Stimulated activated CD4-positive, alpha-beta T cell treated with anti-CD3 and anti-CD28 coated beads, Interleukin-1b, Interleukin-23, amount 100 ng/mL, for 24 hours (primary cell): Measurements from ENCODE around the gene UBE2O.

Experiments used
- DNase-seq, 4 experiments: peaks; one replicate each; pipeline ENCODE4 v3.0.0-alpha.2; 2020; ENCODE audit warnings: low read depth in 4 of 4, low spot score in 1 of 4

UBE2O gene

DNA sequence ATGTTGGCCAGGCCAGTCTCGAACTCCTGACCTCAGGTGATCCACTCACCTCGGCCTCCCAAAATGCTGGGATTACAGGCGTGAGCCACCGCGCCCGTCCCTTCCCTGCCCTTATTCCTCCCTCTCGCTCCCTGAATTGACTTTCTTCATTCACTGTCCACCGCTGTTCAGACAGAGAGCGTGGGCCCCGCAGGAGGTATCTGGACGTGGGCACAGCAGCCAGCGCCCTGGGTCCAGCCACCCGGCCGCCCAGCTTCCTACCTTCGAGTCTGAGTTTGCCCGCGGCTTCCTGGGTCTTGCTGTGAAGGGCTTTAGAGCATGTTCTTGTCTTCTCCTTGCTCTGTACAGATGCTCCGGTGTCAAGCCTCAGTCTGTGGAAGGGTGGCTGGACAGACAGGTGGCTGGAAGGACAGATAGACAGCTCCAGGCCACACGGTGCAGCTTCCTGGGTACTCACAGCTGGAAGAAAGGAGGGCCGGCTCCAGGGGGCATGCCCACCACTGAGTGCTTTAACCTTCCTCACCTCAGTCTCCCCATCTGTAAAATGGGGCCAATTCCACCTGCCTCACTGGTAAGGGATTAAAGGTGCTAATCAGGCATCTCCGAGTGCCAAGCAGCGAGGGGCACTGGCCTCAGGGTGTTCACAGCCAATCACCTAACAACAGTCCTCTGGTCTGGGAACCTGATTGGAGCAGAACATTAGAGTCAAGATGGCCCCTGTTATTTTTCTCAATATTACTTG, 34.7 kb upstream of the UBE2O start:
- DNase-seq: no peak

DNA sequence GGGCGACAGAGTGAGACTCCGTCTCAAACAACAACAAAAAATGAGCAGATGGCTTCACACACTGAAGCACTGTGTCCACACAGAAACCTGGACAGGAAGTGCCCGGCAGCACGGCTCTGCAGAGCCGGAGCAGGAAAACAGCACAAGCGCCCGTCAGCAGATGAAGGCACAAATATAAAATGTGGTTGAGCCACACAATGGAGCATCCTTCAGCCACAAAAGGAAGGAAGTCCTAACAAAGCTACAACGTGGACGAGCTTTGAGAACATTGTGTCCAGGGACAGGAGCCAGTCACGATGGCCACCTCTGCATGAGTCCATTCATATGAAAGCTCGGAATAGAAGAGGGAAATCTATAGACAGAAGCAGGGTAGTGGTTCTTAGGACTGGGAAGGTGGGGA, 32.6 kb upstream of the UBE2O start:
- no peak for DNase-seq

DNA sequence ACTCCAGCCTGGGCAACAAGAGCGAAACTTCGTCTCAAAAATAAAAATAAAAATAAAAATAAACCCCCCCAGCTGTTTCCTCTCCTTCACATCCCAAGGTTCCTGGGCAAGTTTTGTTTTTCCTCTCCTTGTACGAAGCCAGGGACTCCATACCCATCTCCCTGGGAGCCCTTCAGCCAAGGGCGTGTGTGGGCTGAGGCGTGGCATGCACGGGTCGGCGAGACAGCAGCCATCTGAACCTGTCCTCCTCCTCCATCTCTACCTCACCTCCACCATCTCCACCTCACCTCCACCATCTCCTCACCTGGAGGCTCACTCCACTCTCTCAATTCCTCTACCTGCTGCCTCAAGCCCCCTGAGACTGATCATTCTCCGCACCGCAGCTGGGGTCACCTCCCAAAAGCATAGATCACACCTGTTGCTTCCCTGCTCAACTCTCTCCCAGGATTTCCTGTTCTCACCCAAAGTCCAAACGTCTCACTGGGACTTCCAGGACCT, 31.3 kb upstream of the UBE2O start:
- DNase-seq: no peak

DNA sequence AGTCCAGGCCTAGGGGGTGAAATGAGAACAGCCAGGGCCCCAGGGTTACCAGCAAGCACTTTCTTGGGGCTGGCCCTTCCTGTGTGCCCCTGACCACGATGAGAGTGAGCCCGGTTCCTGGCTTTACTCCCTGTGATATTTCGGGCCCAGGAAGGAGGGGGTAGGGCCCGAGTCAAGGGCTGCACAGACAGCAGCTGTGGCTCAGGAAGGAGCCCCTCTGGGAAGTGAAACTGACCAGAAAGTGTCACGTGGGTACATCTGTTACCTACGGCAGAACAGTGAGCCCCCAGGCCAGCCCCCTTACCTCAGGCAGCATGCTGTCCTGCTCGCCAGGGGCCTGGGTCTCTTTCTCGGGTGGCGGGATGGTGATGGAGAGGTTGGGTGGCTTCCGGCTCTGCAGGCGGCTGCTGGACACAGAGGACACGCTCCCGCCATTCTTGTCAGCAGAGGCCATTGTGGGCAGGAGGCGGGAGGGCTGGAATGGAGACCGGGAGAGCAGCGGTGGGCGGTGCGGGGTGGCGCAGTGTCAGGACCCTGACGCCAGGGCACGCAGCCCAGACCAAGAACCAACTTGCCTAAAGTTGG, 28.2 kb upstream of the UBE2O start:
- DNase-seq: no peak

DNA sequence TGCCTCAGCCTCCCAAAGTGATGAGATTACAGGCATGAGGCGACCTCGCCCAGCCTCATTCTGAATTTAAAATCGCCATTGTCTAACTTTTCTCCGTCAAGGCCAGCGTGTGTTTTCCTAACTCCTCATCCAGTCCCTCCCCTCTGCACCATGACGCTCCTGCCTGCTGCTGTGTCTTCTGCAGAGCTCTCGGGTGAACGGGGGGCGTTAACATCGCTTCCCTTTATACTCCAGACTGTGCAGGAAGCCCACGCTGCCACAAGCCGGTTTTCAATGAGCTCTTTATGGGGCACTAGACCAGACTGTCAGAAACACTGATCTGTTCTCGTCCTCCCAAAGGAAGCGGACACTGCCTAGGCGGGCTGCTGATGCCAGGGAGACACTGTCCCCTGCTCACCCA, 27.7 kb upstream of the UBE2O start:
- DNase-seq: no peak

DNA sequence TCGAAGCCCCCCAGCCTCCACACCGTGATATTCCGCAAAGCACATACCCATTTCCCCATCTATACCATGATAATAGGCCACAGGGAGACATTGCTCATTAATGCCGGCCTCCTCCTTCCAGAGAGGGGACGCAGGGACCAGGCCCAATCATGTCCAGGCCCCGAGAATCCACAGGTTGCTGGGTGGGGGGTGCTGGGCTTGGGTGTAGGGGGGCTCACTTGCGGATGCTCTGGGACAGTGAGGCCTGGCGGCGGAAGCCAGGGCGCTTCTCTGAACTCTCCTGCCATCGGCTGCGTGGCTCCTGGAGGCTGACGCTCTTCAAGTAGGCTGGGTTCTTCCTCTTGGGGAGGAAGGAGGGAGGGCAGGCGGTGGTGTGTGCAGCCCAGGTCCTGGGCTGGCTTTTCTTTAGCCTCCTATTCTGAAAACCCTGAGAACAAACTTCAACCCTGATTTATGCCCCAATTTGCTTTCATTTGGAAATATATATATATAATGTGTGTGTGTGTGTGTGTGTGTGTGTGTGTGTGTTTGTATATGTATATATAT, 26.6 kb upstream of the UBE2O start:
- no peak for DNase-seq

DNA sequence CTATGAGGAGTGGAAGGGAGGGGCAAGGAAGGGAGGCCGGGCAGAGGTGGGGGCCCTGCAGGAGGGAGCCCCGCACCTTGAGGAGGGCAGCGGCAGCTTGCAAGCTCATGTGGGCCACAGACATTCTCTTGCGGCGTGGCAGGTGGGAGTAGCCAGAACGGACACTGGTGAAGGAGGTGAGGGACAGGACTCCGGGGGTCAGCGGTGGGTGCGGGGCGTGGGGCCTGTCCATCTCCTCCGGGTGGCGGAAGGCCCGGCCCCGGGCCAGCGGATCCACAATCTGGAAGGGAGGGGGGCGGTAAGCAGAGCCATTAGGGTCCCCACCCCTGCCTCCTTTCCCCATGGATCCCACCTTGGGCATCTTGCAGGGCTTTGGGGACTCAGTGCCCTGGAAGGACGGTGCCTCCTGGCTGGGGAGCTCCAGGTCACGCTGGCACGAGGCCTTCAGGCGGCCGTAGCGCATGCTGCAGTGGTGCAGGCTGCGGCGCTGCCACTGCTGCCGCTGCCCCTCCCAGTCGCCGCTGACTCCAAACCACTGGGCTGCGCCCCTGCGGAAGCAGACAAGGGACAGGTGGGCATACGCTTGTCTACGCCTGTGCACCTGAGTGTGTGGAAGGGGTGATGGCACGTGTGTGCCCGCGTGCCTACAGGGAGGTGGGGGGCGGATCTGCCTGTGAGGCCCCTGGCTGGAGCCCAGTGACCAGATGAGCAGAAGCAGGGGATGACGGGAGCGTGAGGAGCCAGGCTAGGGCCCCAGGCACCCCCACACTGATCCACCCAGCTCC, 26.0 kb upstream of the UBE2O start:
- no peak for DNase-seq

DNA sequence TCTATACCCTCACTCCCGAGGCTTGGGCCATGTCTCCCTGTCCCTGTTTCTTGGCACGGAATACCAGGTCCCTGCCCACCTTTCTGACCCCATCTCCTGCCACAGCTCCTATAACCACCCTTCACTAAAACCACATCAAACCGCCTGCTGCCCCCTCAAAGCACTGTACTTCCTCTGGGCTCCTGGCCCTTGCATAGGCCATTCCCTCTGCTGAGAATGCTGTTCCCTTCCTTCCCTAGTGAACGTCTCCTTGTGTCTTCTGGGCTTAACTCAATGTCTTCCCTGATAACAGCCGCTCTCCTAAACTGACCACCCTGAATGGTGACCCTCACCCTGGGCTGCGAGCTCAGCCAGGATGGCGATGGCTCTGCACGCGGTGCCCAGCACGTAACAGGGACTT, 25.1 kb upstream of the UBE2O start:
- DNase-seq: no peak

DNA sequence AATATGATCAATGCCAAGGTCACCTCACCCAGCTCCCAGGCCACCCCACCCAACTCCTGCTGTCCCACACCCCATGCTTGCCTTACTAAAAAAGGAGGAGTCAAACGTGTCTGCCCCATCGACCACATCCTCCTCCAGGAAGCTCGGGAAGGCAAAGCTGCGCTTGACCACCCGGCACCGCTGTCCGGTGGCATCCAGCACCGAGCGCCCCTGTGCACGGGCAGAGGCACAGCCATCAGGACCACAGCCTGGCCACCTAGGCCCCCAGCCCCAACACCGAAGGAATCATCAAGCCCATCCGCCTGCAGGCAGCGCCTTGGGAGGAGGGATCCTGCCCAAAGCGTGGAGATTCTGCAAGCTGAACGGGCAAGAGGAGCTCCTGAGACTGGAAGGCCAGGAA, 24.6 kb upstream of the UBE2O start:
- no peak for DNase-seq

DNA sequence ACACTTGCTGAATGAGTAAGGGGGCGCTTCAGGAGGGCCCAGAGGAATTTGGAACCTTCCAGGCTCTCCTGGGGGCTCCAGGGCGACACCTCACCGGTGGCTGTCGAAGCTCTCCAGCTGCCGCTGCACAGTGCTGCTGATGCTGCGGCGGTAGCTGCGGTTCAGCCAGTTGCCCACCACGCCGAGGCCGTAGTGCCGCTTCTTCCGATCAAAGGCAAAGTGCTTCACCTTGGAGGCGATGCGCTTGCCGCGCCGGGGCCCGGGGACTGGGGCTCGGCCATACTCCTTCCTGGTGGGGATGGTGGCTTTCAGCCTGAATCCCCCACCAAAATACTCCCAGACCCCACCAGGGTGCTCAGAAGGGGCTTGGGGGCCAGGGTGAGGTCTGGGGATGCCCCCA, 23.8 kb upstream of the UBE2O start:
- no peak for DNase-seq

DNA sequence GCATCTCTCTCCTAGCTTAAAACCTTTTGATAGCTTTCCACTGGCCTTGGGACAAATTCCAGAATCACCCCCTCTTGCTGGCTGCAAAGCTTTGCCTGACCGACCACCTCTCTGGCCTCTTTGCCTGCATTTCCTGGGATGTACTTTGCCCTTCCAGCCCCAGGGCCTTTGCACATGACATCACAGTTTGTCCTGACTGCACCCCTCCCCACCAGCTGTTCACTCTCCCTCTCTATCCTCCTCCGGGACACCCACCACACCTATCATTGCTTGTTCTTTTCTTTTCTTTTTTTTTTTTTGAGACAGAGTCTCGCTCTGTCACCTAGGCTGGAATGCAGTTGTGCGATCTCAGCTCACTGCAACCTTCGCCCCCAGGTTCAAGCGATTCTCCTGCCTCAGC, 22.4 kb upstream of the UBE2O start:
- no peak for DNase-seq

DNA sequence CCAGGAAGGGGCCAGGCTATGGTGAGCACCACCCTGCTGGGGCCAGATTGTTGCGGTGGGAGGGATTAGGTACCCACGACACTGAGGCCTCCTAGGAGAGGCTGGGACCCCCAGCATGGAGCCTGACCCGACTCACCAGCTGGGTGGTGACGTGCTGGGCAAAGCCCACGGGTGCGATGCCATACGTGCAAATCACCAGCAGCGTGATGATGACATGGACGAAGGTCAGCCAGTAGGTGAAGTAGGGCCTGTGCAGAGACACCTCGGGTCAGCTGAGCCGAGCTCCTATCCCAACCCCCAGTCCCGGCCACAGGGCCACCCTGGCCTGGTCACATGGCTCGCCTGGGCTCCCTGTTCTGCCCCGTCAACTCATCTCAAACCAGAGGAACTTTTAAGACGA, 21.9 kb upstream of the UBE2O start:
- no peak for DNase-seq

DNA sequence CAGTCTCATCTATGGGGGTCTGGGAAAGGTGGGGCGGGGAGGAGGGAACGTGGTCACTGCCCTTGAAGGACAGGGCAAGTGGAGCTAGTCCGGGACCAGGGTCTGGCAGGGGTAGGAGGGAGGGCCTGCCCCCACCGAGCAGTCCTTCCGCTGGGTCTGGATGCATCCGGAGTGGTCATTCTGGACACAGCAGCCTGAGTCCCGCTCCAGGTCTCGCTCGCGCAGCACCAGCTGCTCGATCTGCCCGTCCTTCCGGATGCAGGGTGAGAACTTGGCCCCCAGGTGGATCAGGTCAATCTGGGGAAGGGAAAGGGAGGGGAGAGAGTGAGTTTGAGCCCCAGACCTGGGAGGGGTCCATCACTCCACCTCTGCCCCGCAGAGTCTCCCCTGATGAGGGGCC, 21.3 kb upstream of the UBE2O start:
- DNase-seq: no peak

DNA sequence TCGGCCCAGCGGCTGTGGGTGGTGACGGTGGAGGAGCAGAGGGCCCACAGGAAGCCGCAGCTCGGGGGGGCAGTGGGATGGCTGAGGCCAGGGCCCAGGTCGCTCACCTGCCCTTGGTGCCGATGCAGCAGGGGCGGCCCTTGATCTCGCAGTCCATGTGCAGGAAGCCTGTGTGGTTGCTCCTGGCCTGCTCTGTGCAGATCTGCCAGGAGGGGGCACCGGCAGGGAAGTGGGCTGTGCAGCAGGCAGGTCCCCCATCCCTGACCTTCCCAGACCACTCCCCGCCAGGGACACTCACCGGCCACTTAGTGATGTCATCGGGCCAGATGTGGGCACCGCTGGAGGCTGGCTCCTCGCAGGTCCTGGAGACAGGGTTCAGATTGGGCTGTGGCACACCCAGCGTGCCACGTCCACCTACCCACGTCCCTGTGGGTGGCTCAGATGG, 20.6 kb upstream of the UBE2O start:
- DNase-seq: no peak

DNA sequence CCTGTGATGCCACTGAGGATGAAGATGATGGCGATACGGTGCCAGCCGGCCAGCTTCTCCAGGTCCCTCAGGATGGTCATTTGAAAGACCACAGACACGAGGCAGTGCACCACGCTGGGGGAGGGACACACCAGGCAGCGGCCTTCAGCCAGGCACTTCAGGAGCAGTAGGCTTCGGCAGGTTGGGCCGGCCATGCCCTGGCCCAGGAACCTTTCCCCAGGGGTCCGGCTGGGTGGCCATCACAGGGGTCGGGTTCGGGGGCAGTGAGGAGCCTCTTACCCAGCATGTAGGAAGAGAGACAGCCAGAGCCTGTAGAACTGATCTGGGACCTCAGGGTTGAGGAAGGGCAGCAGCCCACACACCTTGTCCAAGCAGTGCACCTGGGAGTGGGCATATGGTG, 19.8 kb upstream of the UBE2O start:
- DNase-seq: no peak

DNA sequence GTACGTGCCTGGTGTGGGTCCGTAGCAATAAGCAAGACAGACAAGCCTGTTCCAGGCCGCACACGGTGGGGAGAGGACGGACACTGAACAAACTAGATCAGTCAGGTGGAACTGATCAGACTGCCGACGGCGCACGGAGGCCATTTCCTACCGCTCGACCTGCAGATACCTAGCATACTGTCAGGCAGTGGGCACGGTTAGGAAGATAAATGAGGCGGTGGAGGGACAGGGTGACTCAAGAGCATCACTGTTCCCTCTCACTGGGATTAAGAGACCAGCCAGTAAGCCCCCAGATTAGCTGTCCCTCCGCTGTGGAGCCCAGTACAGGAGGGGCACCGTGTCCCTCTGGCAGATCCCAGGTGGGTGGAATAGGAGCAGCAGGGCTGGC, 19.3 kb upstream of the UBE2O start:
- DNase-seq: no peak

DNA sequence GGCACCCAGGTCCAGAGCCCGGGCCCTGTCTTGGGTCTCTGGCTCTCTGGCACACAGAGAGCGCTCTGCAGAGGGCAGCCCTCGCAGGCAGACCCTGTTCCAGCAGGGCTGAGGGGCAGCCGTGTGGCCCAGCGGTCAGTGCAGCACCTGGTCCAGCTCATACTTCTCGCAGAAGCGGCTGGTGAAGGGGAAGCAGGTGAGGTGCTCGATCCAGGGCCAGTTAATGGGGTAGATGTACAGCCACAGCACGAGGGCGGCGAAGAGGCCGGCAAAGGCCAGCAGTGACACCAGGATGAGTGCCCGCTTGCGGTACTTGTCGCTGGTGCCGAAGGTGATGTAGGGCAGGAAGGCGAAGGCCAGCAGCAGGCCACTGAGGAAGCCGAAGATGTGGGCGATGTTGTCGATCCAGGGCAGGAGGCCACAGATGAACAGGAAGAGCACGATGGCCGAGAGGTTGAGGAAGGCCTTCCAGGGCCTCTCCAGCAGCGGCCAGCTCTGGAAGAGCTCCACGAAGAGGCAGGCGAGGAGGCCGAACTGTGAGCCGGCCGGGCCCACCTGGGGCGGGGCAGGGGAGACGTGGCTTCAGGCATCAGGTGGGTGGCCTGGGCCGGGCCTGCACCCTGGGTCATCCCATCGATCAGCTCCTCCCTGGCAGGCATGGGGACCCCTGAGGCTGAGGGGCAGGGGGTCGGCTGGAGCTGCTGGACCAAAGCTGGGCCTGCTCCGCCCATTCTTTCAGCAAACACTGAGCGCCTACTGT, 18.7 kb upstream of the UBE2O start:
- no peak for DNase-seq

DNA sequence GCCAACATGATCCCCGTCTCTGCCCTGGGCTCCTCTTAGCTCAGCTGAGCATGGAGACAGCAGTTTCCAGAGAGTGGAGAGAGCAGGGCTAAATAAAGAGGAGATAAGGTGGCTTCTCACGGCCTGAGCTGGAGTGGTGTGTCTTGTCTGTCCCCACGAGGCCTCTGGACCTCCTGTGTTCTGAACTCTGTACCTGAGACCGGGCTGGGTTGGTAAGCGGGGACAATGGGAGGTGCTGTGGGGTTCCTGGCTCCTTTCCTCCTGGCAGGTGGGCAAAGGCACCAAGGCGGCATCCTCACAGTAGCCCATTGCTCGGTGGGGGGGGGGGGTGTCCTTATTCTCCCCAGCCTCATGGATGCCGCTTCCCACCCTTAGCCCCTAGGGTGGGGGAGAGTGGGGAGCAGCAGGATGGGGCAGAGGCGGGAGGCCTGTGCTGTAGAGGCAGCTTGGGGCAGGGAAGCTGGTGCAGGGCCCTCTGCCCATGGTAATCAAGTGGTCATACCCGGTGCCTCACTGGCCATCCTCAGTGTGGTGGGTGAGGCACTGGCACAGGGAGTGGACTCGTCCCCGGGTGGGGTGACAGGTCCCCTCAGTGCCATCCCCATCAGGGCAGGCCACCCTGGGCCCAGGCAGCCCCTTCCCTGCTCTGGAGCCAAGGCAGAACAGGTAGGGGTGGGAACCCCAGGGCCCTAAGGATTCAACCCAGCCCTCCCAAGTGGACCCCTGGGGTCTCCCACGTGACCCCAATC, 17.2 kb upstream of the UBE2O start:
- no peak for DNase-seq

DNA sequence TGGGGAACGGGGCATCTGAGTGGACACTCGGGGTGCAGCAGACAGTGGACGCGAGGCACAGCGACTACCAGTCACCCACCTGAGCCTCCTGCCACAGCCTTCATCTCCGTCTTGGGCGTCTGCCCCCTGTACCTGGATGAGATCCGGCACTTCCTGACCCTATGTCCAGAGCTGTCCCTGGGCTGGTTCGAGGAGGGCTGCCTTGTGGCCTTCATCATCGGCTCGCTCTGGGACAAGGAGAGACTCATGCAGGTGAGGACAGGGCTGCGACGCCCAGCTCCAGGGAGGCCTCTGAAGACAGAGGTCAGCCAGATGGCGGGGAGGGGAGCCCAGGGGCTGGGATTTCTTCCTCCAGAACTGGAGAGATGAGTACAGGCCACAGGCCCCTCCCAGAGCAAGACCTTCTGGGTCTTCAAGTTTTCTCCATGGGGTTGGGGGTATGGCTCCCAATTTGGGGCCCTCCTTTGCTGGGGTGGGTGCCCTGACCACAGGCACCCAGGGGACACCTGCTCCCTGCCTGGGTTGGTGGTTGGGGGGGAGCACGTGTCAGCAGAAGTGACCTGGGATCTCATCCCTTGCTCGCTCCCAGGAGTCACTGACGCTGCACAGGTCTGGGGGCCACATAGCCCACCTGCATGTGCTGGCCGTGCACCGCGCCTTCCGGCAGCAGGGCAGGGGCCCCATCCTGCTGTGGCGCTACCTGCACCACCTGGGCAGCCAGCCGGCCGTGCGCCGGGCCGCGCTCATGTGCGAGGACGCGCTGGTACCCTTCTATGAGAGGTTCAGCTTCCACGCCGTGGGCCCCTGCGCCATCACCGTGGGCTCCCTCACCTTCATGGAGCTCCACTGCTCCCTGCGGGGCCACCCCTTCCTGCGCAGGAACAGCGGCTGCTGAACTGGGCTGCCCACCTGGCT, 16.4 kb upstream of the UBE2O start:
- no peak for DNase-seq

DNA sequence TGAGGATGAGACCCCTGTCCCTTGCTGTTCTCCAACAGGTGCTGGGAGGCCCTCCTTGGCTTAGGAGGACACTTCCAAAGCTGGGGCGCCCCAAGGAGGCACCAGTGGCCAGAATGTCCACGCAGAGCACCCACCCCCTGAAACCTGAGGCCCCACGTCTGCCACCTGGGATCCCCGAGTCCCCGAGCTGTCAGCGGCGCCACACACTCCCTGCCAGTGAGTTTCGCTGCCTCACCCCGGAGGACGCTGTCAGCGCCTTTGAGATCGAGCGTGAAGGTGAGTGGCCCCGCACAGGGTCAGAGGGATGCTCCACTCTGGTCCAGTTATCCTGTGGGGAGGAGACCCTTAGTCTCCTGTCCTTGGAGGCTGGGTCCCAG, 15.7 kb upstream of the UBE2O start:
- no peak for DNase-seq
